Measurements from ENCODE around the gene STXBP6.

STXBP6 gene

GRCh38 chr14:24879661-24880386 lies 170.1 kb downstream of the STXBP6 start:
- DNase-seq: no peak

GRCh38 chr14:24876996-24877395 lies 173.0 kb downstream of the STXBP6 start:
- DNase-seq: no peak

- no peak for DNase-seq
Measured at GRCh38 chr14:24875991-24876878, 173.7 kb downstream of the STXBP6 start.

GRCh38 chr14:24875203-24875838 lies 174.6 kb downstream of the STXBP6 start:
- no peak for DNase-seq

- DNase-seq: no peak
Measured at GRCh38 chr14:24874514-24875202, 175.3 kb downstream of the STXBP6 start.

GRCh38 chr14:24873551-24873950 lies 176.4 kb downstream of the STXBP6 start:
- no peak for DNase-seq

- no peak for DNase-seq
Measured at GRCh38 chr14:24870949-24871701, 178.8 kb downstream of the STXBP6 start.

- DNase-seq: no peak
Measured at GRCh38 chr14:24868389-24868788, 181.6 kb downstream of the STXBP6 start.

- DNase-seq: no peak
Measured at GRCh38 chr14:24866067-24866639, 183.8 kb downstream of the STXBP6 start.

- no peak for DNase-seq
Measured at GRCh38 chr14:24863968-24864684, 185.8 kb downstream of the STXBP6 start.

GRCh38 chr14:24861083-24861630 lies 188.8 kb downstream of the STXBP6 start:
- no peak for DNase-seq

GRCh38 chr14:24859559-24859958 lies 190.4 kb downstream of the STXBP6 start:
- DNase-seq: no peak

- no peak for DNase-seq
Measured at GRCh38 chr14:24858684-24859083, 191.3 kb downstream of the STXBP6 start.

- no peak for DNase-seq
Measured at GRCh38 chr14:24858052-24858451, 191.9 kb downstream of the STXBP6 start.

GRCh38 chr14:24857277-24857676 lies 192.7 kb downstream of the STXBP6 start:
- no peak for DNase-seq

- DNase-seq: no peak
Measured at GRCh38 chr14:24853446-24853845, 196.5 kb downstream of the STXBP6 start.

GRCh38 chr14:24852312-24853060 lies 197.5 kb downstream of the STXBP6 start:
- no peak for DNase-seq

GRCh38 chr14:24851837-24852236 lies 198.1 kb downstream of the STXBP6 start:
- DNase-seq: no peak

GRCh38 chr14:24851406-24851805 lies 198.5 kb downstream of the STXBP6 start:
- DNase-seq: no peak

- DNase-seq: no peak
Measured at GRCh38 chr14:24850072-24850471, 199.9 kb downstream of the STXBP6 start.
